HEK293T (cell line): Measurements from ENCODE around the gene MAP7.

ENCODE experiments used
- ARNT ChIP-seq: fragments of 450-650 bp; IDR thresholded peaks from 2 replicates; pipeline ENCODE4 v1.6.1; 2017; ENCODE audit warnings: mild to moderate bottlenecking
- BHLHE40 ChIP-seq: fragments of 450-650 bp; IDR thresholded peaks from 2 replicates; pipeline ENCODE4 v1.6.1; 2016; ENCODE audit warnings: mild to moderate bottlenecking, moderate library complexity, borderline replicate concordance
- CTBP1 ChIP-seq: fragments of 450-650 bp; IDR thresholded peaks from 2 replicates; pipeline ENCODE4 v1.6.1; 2016; ENCODE audit warnings: borderline replicate concordance
- ELF4 ChIP-seq: fragments of 450-650 bp; IDR thresholded peaks from 2 replicates; pipeline ENCODE4 v1.6.1; 2017; ENCODE audit warnings: antibody characterized with exemption
- FOXA1 ChIP-seq: fragments of 450-650 bp; IDR thresholded peaks from 2 replicates; pipeline ENCODE4 v1.6.1; 2016; ENCODE audit warnings: mild to moderate bottlenecking
- FOXM1 ChIP-seq: fragments of 450-650 bp; IDR thresholded peaks from 2 replicates; pipeline ENCODE4 v1.6.1; 2017; ENCODE audit warnings: mild to moderate bottlenecking, borderline replicate concordance
- HDGF ChIP-seq: fragments of 450-650 bp; IDR thresholded peaks from 2 replicates; pipeline ENCODE4 v1.6.1; 2017; ENCODE audit warnings: antibody characterized with exemption, borderline replicate concordance
- LEF1 ChIP-seq: fragments of 450-650 bp; IDR thresholded peaks from 2 replicates; pipeline ENCODE4 v1.6.1; 2017; ENCODE audit warnings: mild to moderate bottlenecking, borderline replicate concordance
- NFRKB ChIP-seq: fragments of 450-650 bp; IDR thresholded peaks from 2 replicates; pipeline ENCODE4 v1.6.1; 2016; ENCODE audit warnings: mild to moderate bottlenecking, moderate library complexity
- PKNOX1 ChIP-seq: fragments of 450-650 bp; IDR thresholded peaks from 2 replicates; pipeline ENCODE4 v1.6.1; 2016
- SP1 ChIP-seq: fragments of 450-650 bp; IDR thresholded peaks from 2 replicates; pipeline ENCODE4 v1.6.1; 2017
- ZNF384 ChIP-seq: fragments of 450-650 bp; IDR thresholded peaks from 2 replicates; pipeline ENCODE4 v1.6.1; 2016

DNA sequence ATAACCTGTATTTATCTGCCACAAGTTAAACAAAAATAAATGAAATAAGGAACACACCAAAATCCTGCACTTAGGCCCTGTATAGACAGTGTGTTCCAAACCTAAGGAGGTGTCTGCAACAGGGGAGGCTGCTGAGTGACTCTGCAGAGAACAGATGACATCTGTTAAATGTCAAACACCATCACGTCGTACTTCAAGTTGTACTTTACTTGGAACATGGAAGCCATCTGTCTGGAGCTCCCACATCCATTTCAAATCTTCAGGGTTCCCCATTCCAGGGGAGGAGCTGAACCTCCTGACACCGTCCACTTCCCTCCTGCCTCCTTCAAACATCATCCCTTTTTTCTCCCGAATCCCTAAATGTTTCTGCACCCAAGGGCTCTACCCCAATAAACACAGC, 1.8 kb upstream of the MAP7 start:
- TF ChIP-seq ELF4, result no peak
- no peak for TF ChIP-seq PKNOX1
- TF ChIP-seq FOXA1, result no peak
- TF ChIP-seq CTBP1, result no peak
- TF ChIP-seq LEF1, result no peak
- no peak for TF ChIP-seq NFRKB
- TF ChIP-seq FOXM1, result no peak
- no peak for TF ChIP-seq HDGF
- TF ChIP-seq ZNF384, result no peak
- TF ChIP-seq BHLHE40, result no peak
- no peak for TF ChIP-seq ARNT
- no peak for TF ChIP-seq SP1
